H1 (cell line): ENCODE data around the gene CAMTA2. TPM values are rescaled to one million over a fixed set of nuclear protein-coding genes. Genes with fewer than 3 reads are reported as not detected.

ENCODE experiments used
- CEBPB ChIP-seq: IDR thresholded peaks from 2 replicates; pipeline ENCODE4 v1.6.1; 2012; ENCODE audit warnings: low read depth, low read length
- RFX5 ChIP-seq: IDR thresholded peaks from 2 replicates; pipeline ENCODE4 v1.6.1; 2011; ENCODE audit warnings: low read depth, low read length, improper control_type of control experiment, borderline replicate concordance
- RXRA ChIP-seq: IDR thresholded peaks from 2 replicates; pipeline ENCODE4 v1.6.1; 2011; ENCODE audit warnings: low read depth, mild to moderate bottlenecking, low read length, moderate library complexity; ENCODE audit not compliant: insufficient read depth
- SAP30 ChIP-seq: fragments of 300-600 bp; sonication (generic); IDR thresholded peaks from 2 replicates; pipeline ENCODE4 v1.7.1; 2012; ENCODE audit warnings: low read length, moderate library complexity, mild to moderate bottlenecking, inconsistent platforms; ENCODE audit not compliant: insufficient read depth, insufficient replicate concordance
- SIRT6 ChIP-seq: IDR thresholded peaks from one replicate; pipeline ENCODE4 v1.7.1; 2012; ENCODE audit warnings: low read length, inconsistent platforms
- polyA plus RNA-seq, 7 experiments: library from polyadenylated mRNA; depleted of rRNA in 3 of 7; stranded (reverse) in 5 of 7; unstranded in 2 of 7; fragments of >200 nt in 5 of 7; fragments of 200-250 nt in 2 of 7; gene quantifications; 1 replicate in 5 of 7; 2 replicates in 1 of 7; 4 replicates in 1 of 7; pipeline versions ENCODE4 v1.2.1 to v1.2.3, GENCODE V29; 2011 to 2013; ENCODE audit warnings: missing spikeins in 2 of 7, mixed read lengths in 2 of 7
- total RNA-seq: library from RNA; stranded (reverse); fragmentation: NEBNext Ultra II Directional; extraction: Animal tissue kit (Norgen Biotek cat#: 25700); gene quantifications from 2 replicates; pipeline ENCODE4 v1.2.1, GENCODE V29; 2021

Gene CAMTA2
- total and polyA plus RNA-seq, 2 of the 8 experiments (the other 6 are each of a cell fraction or from before 2014, with no cell fraction given) = 5.5 to 12.0 TPM

DNA sequence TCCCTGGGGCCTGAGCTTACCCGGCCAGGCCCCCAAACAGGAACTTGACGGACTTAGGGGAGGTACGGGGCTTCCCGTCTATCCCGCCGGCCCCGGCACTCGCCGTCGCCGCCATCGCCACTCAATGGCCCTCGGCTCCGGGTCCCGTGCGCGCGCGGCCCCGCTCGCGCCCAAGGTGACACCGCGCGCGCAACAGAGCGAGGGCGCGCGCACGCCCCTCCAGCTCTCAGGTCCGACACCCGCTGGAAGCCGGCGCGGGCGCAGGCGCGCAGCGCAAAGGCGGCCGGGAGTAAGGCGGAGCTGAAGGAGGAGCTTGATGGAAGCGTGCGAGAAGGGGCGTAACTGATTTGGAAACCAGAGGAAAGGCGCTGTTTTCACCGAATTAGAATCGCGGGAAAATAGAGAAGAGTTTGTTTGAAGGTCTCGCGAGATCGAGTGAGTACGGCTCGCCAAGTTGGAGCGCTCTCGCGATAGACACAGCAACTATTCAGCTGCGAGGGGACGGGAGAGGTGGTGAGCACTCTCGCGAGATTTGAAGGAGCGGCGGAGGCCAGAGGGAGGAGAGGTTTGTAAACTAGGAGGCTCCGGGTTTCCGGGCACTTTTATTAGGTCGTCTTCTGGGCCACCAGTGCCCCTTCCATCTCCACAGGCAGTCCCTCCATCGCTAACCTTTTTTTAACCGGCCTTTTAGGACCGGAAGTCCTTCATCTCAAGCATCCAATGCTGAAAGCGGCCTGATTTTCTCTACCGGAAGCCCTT is 47.5 kb downstream of the CAMTA2 start, which contains the start of the genes RNF167 and SLC25A11 (continued):
- TF ChIP-seq RXRA = no peak
- TF ChIP-seq SAP30 = no peak
- no peak for TF ChIP-seq CEBPB
- TF ChIP-seq RFX5 = no peak
- TF ChIP-seq SIRT6 = no peak
